GM10847 (cell line): ENCODE measurements around the gene CKB.
A peak's percentile ranks its signal among the peaks of the same experiment; 100 is the strongest.

ENCODE experiments used
- POLR2A ChIP-seq: IDR thresholded peaks from 2 replicates; pipeline ENCODE4 v1.6.1; 2011; ENCODE audit not compliant: insufficient read length; ENCODE audit errors: extremely low read depth

The CKB gene

GRCh38 chr14:103534576-103535061 is 12.0 kb upstream of the CKB start:
- no peak for TF ChIP-seq POLR2A

- TF ChIP-seq POLR2A = no peak
These were observed 11.5 kb upstream of the CKB start for GRCh38 chr14:103533999-103534575.

GRCh38 chr14:103533137-103533998 is 10.7 kb upstream of the CKB start:
- no peak for TF ChIP-seq POLR2A

GRCh38 chr14:103532216-103533136 is 9.8 kb upstream of the CKB start:
- no peak for TF ChIP-seq POLR2A

GRCh38 chr14:103531421-103532215 is 9.0 kb upstream of the CKB start:
- no peak for TF ChIP-seq POLR2A

- TF ChIP-seq POLR2A = no peak
These were observed 8.2 kb upstream of the CKB start for GRCh38 chr14:103530831-103531230.

- no peak for TF ChIP-seq POLR2A
These were observed 7.8 kb upstream of the CKB start for GRCh38 chr14:103530390-103530789.

- no peak for TF ChIP-seq POLR2A
These were observed 7.0 kb upstream of the CKB start for GRCh38 chr14:103529383-103530365.

GRCh38 chr14:103528587-103529382 is 6.2 kb upstream of the CKB start, which contains the start of gene TRMT61A:
Gene TRMT61A, plus strand, starts transcription at chr14:103529196. Its CDS starts 783 bp downstream, at chr14:103529979.
- peak; percentile 62 for TF ChIP-seq POLR2A

- TF ChIP-seq POLR2A = no peak
These were observed 5.5 kb upstream of the CKB start for GRCh38 chr14:103528146-103528586.

GRCh38 chr14:103527408-103528145 is 4.9 kb upstream of the CKB start:
- TF ChIP-seq POLR2A = no peak

- TF ChIP-seq POLR2A = no peak
These were observed 4.3 kb upstream of the CKB start for GRCh38 chr14:103526914-103527248.

- TF ChIP-seq POLR2A = no peak
These were observed 3.8 kb upstream of the CKB start for GRCh38 chr14:103526247-103526913.
